Thyroid gland (tissue), 4 donors: Measurements from ENCODE around the gene NFIA.

Experiments
- CTCF ChIP-seq, 6 experiments: fragments of 200-600 bp in 3 of 6; fragments of 450-650 bp in 3 of 6; sonication (generic) in 3 of 6; IDR thresholded peaks; one replicate each; pipeline ENCODE4 v1.5.1; 2016 to 2019; ENCODE audit warnings: antibody characterized with exemption in 6 of 6, mild to moderate bottlenecking in 2 of 6, inconsistent platforms in 1 of 6, moderate library complexity in 1 of 6
- POLR2A ChIP-seq, 2 donors: fragments of 450-650 bp; IDR thresholded peaks; one replicate each; pipeline ENCODE4 v1.6.1; 2017; ENCODE audit warnings: antibody characterized with exemption in 2 of 2, mild to moderate bottlenecking in 2 of 2, moderate library complexity in 1 of 2

- no peak for TF ChIP-seq CTCF (IDR thresholded peaks at IDR 0.05)
- no peak for TF ChIP-seq POLR2A (IDR thresholded peaks at IDR 0.05)
Measured at GRCh38 chr1:61097722-61098121, 15.4 kb downstream of the NFIA start.
